ENCODE results near the gene ZSCAN20. TPM values are rescaled to one million over a fixed set of nuclear protein-coding genes. Genes with fewer than 3 reads are reported as not detected.

Gene ZSCAN20
- total and polyA plus RNA-seq, 9 of the 15 experiments (the other 6 are each of a cell fraction or from before 2014, with no cell fraction given) = 0.36 to 3.3 (median 2.0) TPM

- TF ChIP-seq DEAF1 (CRISPR knock-in tag; IDR thresholded peaks at IDR 0.05) (no peak), ESRRA (IDR thresholded peaks at IDR 0.05; ENCODE audit: borderline replicate concordance, low read depth) (no peak), MAFK (IDR thresholded peaks at IDR 0.05; ENCODE audit: low read length) (no peak), HNRNPL (IDR thresholded peaks at IDR 0.05; ENCODE audit: low read depth, low read length) (no peak), SRSF7 (optimal IDR thresholded peaks at IDR 0.05; ENCODE audit: low read depth, low read length) (no peak), RBM17 (IDR thresholded peaks at IDR 0.05; ENCODE audit: borderline replicate concordance, low read depth, low read length) (no peak), SNAPC5 (CRISPR knock-in tag; IDR thresholded peaks at IDR 0.05) (no peak)
These were observed 57.5 kb downstream of the ZSCAN20 start (continued) for GRCh38 chr1:33529957-33530356.

- Histone ChIP-seq H3K9me1 (ENCODE audit: control insufficient read depth, insufficient read depth, low read length) (no peaks in the 10 kb centered on the region), H3K27me3 (ENCODE audit: control insufficient read depth in 2 of 2, insufficient read depth in 2 of 2, low read length in 2 of 2) (peaks cover 32 to 48% of the 10 kb centered on the region in 2 experiments), H3K4me2 (ENCODE audit: insufficient read depth, low read length) (no peak overlapping the region), H4K20me1 (replicated peaks; ENCODE audit: control insufficient read depth, insufficient read depth, low read length) (no peaks in the 10 kb centered on the region), H3K36me3 (ENCODE audit: control insufficient read depth, insufficient read depth, low read length) (no peaks in the 10 kb centered on the region), H3K9ac (ENCODE audit: insufficient read depth in 1 of 2, low read depth in 2 of 2, low read length in 2 of 2) (no peak overlapping the region), H2AFZ (ENCODE audit: low read depth, low read length) (no peak overlapping the region), H3K9me3 (replicated peaks; ENCODE audit: control insufficient read depth, insufficient read depth, low read depth, low read length) (no peaks in the 10 kb centered on the region), H3K4me1 (replicated peaks in 1 of 2; ENCODE audit: control insufficient read depth in 2 of 2, insufficient read depth in 2 of 2, low read length in 2 of 2) (no peaks in the 10 kb centered on the region), H3K27ac (ENCODE audit: extremely low read depth, low read depth, low read length) (no peak overlapping the region), H3K4me3 (no peak overlapping the region), H3K79me2 (ENCODE audit: control insufficient read depth, insufficient read depth, low read length) (no peaks in the 10 kb centered on the region)
- intact Hi-C loops (cut with micrococcal nuclease) = no loop called here
- no peak for FAIRE-seq
- CTCF ChIA-PET (ENCODE audit: low intra/inter-chr PET ratio) = no interaction called here
- WGBS (ENCODE audit: insufficient coverage, low coverage, missing lambda C conversion rate) = 0% methylated on average over 3 of the region's 3 CpGs
- BruUV-seq (replicated peaks) = no TSS peak
- no peak for ATAC-seq
- DNase-seq (ENCODE audit: extremely low read depth in 1 of 4, low spot score in 3 of 4) = no peak
- in situ Hi-C loops (cut with MboI) = no loop called here
- POLR2A ChIA-PET = no interaction called here
- TF ChIP-seq SNRNP70 (optimal IDR thresholded peaks at IDR 0.05; ENCODE audit: low read depth, low read length) (no peak), COPS2 (conservative IDR thresholded peaks at IDR 0.05) (no peak), KLF16 (IDR thresholded peaks at IDR 0.05) (no peak), ETV1 (tag; conservative IDR thresholded peaks at IDR 0.05; ENCODE audit: low read depth) (no peak), RBM25 (IDR thresholded peaks at IDR 0.05; ENCODE audit: low read depth, low read length, severe bottlenecking) (peak; percentile 24), RERE (CRISPR knock-in tag; IDR thresholded peaks at IDR 0.05; ENCODE audit: borderline replicate concordance) (no peak), PPARD (CRISPR knock-in tag; IDR thresholded peaks at IDR 0.05) (no peak)
These were observed 59.8 kb downstream of the ZSCAN20 start for GRCh38 chr1:33532250-33532649.

All from K562 (cell line).